Measurements from ENCODE around the gene PTPRK. TPM values are rescaled to one million over a fixed set of nuclear protein-coding genes. Genes with fewer than 3 reads are reported as not detected.

PTPRK gene
- polyA plus RNA-seq, 1 donor (not counting 4 experiments of a cell fraction or from before 2014, with no cell fraction given): 52.7 TPM

- Histone ChIP-seq H3K27ac (ENCODE audit: control insufficient read depth, insufficient read depth, low read length) (no peak overlapping the region), H3K36me3 (ENCODE audit: control insufficient read depth in 2 of 2, extremely low read depth in 1 of 2, insufficient read depth in 2 of 2, low read length in 2 of 2) (peaks cover 0 to 6% of the 10 kb centered on the region in 2 experiments), H3K4me3 (ENCODE audit: control insufficient read depth in 2 of 3, extremely low read depth in 1 of 3, insufficient read depth in 2 of 3, low read depth in 1 of 3, low read length in 3 of 3) (no peak overlapping the region), H3K27me3 (ENCODE audit: control insufficient read depth, extremely low read depth, insufficient read depth, low read length) (no peaks in the 10 kb centered on the region), H3K79me2 (ENCODE audit: control insufficient read depth, insufficient read depth, low read length) (peaks cover 27% of the 10 kb centered on the region), H3K9me3 (ENCODE audit: control insufficient read depth, low read depth, low read length) (no peaks in the 10 kb centered on the region), H3K9ac (ENCODE audit: control insufficient read depth, extremely low read depth, insufficient read depth, low read length) (no peak overlapping the region), H3K9me1 (ENCODE audit: control insufficient read depth, extremely low read depth, insufficient read depth, low read length) (no peaks in the 10 kb centered on the region), H2AFZ (ENCODE audit: control insufficient read depth, low read length) (no peak overlapping the region), H4K20me1 (ENCODE audit: control insufficient read depth, extremely low read depth, insufficient read depth, low read length) (no peaks in the 10 kb centered on the region), H3K4me2 (ENCODE audit: control insufficient read depth, extremely low read depth, insufficient read depth, low read depth, low read length) (no peak overlapping the region), H3K4me1 (ENCODE audit: control insufficient read depth, extremely low read depth, insufficient read depth, low read length) (no peaks in the 10 kb centered on the region)
- dilution Hi-C loops (cut with MboI; ENCODE audit: extremely low pct_ligation_motif_present, low sequenced_read_pairs): no loop called here
- DNase-seq (ENCODE audit: low read depth, low spot score) (no peak), FAIRE-seq (peak; percentile 65)
- TF ChIP-seq CTCF (optimal IDR thresholded peaks at IDR 0.05 in 1 of 3, IDR thresholded peaks at IDR 0.05 in 1 of 3, conservative IDR thresholded peaks at IDR 0.05 in 1 of 3; ENCODE audit: extremely low read depth in 1 of 3, insufficient read depth in 2 of 3, low read length in 3 of 3): no peak
- TF ChIP-seq EZH2 (IDR thresholded peaks at IDR 0.05; ENCODE audit: low read length): no peak
These were observed 260.4 kb downstream of the PTPRK start for GRCh38 chr6:128259730-128260685.

- dilution Hi-C loops (cut with MboI; ENCODE audit: extremely low pct_ligation_motif_present, low sequenced_read_pairs): no loop called here
- Histone ChIP-seq H3K27ac (ENCODE audit: control insufficient read depth, insufficient read depth, low read length) (no peak overlapping the region), H3K4me1 (ENCODE audit: control insufficient read depth, extremely low read depth, insufficient read depth, low read length) (no peaks in the 10 kb centered on the region), H3K4me2 (ENCODE audit: control insufficient read depth, extremely low read depth, insufficient read depth, low read depth, low read length) (no peak overlapping the region), H4K20me1 (ENCODE audit: control insufficient read depth, extremely low read depth, insufficient read depth, low read length) (no peaks in the 10 kb centered on the region), H3K36me3 (ENCODE audit: control insufficient read depth in 2 of 2, extremely low read depth in 1 of 2, insufficient read depth in 2 of 2, low read length in 2 of 2) (peaks cover 0 to 6% of the 10 kb centered on the region in 2 experiments), H3K4me3 (ENCODE audit: control insufficient read depth in 2 of 3, extremely low read depth in 1 of 3, insufficient read depth in 2 of 3, low read depth in 1 of 3, low read length in 3 of 3) (no peak overlapping the region), H2AFZ (ENCODE audit: control insufficient read depth, low read length) (no peak overlapping the region), H3K9ac (ENCODE audit: control insufficient read depth, extremely low read depth, insufficient read depth, low read length) (no peak overlapping the region), H3K9me3 (ENCODE audit: control insufficient read depth, low read depth, low read length) (no peaks in the 10 kb centered on the region), H3K27me3 (ENCODE audit: control insufficient read depth, extremely low read depth, insufficient read depth, low read length) (no peaks in the 10 kb centered on the region), H3K9me1 (ENCODE audit: control insufficient read depth, extremely low read depth, insufficient read depth, low read length) (no peaks in the 10 kb centered on the region), H3K79me2 (ENCODE audit: control insufficient read depth, insufficient read depth, low read length) (peaks cover 27% of the 10 kb centered on the region)
- DNase-seq (ENCODE audit: low read depth, low spot score): no peak
- TF ChIP-seq EZH2 (IDR thresholded peaks at IDR 0.05; ENCODE audit: low read length) (no peak), CTCF (optimal IDR thresholded peaks at IDR 0.05 in 1 of 3, IDR thresholded peaks at IDR 0.05 in 1 of 3, conservative IDR thresholded peaks at IDR 0.05 in 1 of 3; ENCODE audit: extremely low read depth in 1 of 3, insufficient read depth in 2 of 3, low read length in 3 of 3) (no peak)
- no peak for FAIRE-seq
These were observed 261.2 kb downstream of the PTPRK start for GRCh38 chr6:128259029-128259724.

All from keratinocyte (primary cell).